Measurements from ENCODE around the gene C19orf67. TPM values are rescaled to one million over a fixed set of nuclear protein-coding genes. Genes with fewer than 3 reads are reported as not detected.

Gene C19orf67
- total and polyA plus RNA-seq, 2 of the 13 experiments (the other 11 are each of a cell fraction or from before 2014, with no cell fraction given) = 0.11 to 0.32 TPM

DNA sequence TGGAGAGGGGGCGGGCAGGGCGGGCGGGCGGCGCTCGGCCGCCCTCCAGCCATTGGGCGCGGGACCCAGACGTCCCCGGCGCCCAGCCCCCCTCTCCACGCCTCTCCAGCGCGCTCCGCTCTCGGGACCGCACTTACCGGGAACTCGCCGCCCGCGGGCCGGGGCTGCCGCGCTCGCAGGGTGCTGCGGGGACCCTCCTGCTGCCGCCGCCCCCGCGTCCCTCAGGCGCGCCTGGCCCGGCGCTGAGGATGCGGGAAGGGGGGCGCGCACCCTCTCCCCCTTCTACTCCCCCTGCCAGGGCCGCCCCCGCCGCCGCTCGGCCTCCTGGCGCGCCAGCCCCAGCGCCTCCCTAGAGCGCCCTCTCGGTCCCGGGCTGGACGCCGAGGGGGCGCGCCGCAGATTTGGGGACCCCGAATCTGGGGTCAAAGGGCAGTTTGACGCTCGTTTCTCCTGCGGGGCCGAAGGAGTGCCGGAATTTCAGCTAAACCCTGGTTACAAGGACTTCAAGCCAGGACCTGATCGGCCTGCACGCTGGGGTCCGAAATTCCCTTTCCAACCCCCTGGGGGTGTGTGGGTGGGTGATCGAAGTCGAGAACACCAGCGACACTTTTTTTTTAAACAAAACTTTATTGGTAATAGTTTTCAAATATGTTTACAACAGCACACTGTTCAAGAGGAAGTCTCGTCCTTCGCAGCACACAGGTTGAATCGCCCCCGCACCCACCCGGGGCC lies 5.7 kb upstream of the C19orf67 start (continued):
- TF ChIP-seq, protein P1, sequence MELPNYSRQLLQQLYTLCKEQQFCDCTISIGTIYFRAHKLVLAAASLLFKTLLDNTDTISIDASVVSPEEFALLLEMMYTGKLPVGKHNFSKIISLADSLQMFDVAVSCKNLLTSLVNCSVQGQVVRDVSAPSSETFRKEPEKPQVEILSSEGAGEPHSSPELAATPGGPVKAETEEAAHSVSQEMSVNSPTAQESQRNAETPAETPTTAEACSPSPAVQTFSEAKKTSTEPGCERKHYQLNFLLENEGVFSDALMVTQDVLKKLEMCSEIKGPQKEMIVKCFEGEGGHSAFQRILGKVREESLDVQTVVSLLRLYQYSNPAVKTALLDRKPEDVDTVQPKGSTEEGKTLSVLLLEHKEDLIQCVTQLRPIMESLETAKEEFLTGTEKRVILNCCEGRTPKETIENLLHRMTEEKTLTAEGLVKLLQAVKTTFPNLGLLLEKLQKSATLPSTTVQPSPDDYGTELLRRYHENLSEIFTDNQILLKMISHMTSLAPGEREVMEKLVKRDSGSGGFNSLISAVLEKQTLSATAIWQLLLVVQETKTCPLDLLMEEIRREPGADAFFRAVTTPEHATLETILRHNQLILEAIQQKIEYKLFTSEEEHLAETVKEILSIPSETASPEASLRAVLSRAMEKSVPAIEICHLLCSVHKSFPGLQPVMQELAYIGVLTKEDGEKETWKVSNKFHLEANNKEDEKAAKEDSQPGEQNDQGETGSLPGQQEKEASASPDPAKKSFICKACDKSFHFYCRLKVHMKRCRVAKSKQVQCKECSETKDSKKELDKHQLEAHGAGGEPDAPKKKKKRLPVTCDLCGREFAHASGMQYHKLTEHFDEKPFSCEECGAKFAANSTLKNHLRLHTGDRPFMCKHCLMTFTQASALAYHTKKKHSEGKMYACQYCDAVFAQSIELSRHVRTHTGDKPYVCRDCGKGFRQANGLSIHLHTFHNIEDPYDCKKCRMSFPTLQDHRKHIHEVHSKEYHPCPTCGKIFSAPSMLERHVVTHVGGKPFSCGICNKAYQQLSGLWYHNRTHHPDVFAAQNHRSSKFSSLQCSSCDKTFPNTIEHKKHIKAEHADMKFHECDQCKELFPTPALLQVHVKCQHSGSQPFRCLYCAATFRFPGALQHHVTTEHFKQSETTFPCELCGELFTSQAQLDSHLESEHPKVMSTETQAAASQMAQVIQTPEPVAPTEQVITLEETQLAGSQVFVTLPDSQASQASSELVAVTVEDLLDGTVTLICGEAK (IDR thresholded peaks at IDR 0.05) = peak; percentile 99
- TF ChIP-seq, protein P1 (CRISPR knock-in tag; IDR thresholded peaks at IDR 0.05) = peak; percentile 100
- TF ChIP-seq KAT7 (CRISPR knock-in tag; IDR thresholded peaks at IDR 0.05; ENCODE audit: borderline replicate concordance) = no peak
- no peak; the same call in 1 of the 2 replicates for TF ChIP-seq MXD1 (CRISPR knock-in tag; IDR thresholded peaks at IDR 0.05)
- TF ChIP-seq ZNF263 (CRISPR knock-in tag; IDR thresholded peaks at IDR 0.05) = no peak
- no peak for TF ChIP-seq MXD4 (CRISPR knock-in tag; IDR thresholded peaks at IDR 0.05)
- 0 out of 2 replicates have a peak, but pooled peaks have one; percentile 33 for TF ChIP-seq ZNF431 (CRISPR knock-in tag; IDR thresholded peaks at IDR 0.05; ENCODE audit: borderline replicate concordance, low read depth)
- no peak for TF ChIP-seq FOSL1 (CRISPR knock-in tag; IDR thresholded peaks at IDR 0.05; ENCODE audit: borderline replicate concordance)
- peak; percentile 73; the same call in 1 of the 2 replicates for TF ChIP-seq SRY (CRISPR knock-in tag; IDR thresholded peaks at IDR 0.05)
- peak; percentile 62; the same call in 1 of the 2 replicates for TF ChIP-seq KLF12 (CRISPR knock-in tag; IDR thresholded peaks at IDR 0.05; ENCODE audit: borderline replicate concordance)
- TF ChIP-seq ZSCAN25 (CRISPR knock-in tag; IDR thresholded peaks at IDR 0.05) = peak; percentile 59; the same call in 1 of the 2 replicates
- no peak for TF ChIP-seq ZNF20 (CRISPR knock-in tag; IDR thresholded peaks at IDR 0.05)
- TF ChIP-seq NR3C1 (CRISPR knock-in tag; IDR thresholded peaks at IDR 0.05) = no peak
- no peak for TF ChIP-seq TARDBP (CRISPR knock-in tag; IDR thresholded peaks at IDR 0.05)
- peak; percentile 16; the same call in 1 of the 2 replicates for TF ChIP-seq SALL1 (CRISPR knock-in tag; IDR thresholded peaks at IDR 0.05)
- TF ChIP-seq ATRX (CRISPR knock-in tag; IDR thresholded peaks at IDR 0.05; ENCODE audit: borderline replicate concordance) = no peak
- no peak for TF ChIP-seq TRIM24 (CRISPR knock-in tag; IDR thresholded peaks at IDR 0.05)
- TF ChIP-seq MTA1 (CRISPR knock-in tag; IDR thresholded peaks at IDR 0.05; ENCODE audit: borderline replicate concordance) = peak; percentile 16; the same call in 1 of the 2 replicates
- TF ChIP-seq ZBTB2 (CRISPR knock-in tag; IDR thresholded peaks at IDR 0.05; ENCODE audit: low read depth) = peak; percentile 67
- TF ChIP-seq ZSCAN21 (CRISPR knock-in tag; IDR thresholded peaks at IDR 0.05; ENCODE audit: borderline replicate concordance) = peak; percentile 41; the same call in 1 of the 2 replicates
